ENCODE results near the gene BTD. TPM values are rescaled to one million over a fixed set of nuclear protein-coding genes. Genes with fewer than 3 reads are reported as not detected.

The BTD gene
- total RNA-seq, 4 donors from 2014 or later = 15.1 to 39.7 (median 26.0) TPM

- H3K4me3 ChIP-seq = no peak overlapping the region
- intact Hi-C loops (cut with DNase I; ENCODE audit: low total_unique reads) (loop anchor here (5.0 to 10.0 kb wide), 3 partner anchors 230 to 545 kb away; no protein-coding TSS in a partner anchor), in situ Hi-C loops (cut with MboI; ENCODE audit: low sequenced_read_pairs in 4 of 4) (loop anchor here (5.0 to 25.0 kb wide), 4 partner anchors 180 to 613 kb away; no protein-coding TSS in a partner anchor)
- H3K36me3 ChIP-seq = no peaks in the 10 kb centered on the region
- ATAC-seq (no peak), DNase-seq (no peak)
- no peaks in the 10 kb centered on the region for H3K27me3 ChIP-seq
- no peaks in the 10 kb centered on the region for H3K9me3 ChIP-seq
- H3K27ac ChIP-seq = peak overlapping the region; percentile 77 to 90 (median 84)
- peaks cover 45 to 47% of the 10 kb centered on the region in 2 donors for H3K4me1 ChIP-seq
- TF ChIP-seq, protein P1, sequence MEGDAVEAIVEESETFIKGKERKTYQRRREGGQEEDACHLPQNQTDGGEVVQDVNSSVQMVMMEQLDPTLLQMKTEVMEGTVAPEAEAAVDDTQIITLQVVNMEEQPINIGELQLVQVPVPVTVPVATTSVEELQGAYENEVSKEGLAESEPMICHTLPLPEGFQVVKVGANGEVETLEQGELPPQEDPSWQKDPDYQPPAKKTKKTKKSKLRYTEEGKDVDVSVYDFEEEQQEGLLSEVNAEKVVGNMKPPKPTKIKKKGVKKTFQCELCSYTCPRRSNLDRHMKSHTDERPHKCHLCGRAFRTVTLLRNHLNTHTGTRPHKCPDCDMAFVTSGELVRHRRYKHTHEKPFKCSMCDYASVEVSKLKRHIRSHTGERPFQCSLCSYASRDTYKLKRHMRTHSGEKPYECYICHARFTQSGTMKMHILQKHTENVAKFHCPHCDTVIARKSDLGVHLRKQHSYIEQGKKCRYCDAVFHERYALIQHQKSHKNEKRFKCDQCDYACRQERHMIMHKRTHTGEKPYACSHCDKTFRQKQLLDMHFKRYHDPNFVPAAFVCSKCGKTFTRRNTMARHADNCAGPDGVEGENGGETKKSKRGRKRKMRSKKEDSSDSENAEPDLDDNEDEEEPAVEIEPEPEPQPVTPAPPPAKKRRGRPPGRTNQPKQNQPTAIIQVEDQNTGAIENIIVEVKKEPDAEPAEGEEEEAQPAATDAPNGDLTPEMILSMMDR (IDR thresholded peaks at IDR 0.05 in 4 of 5, conservative IDR thresholded peaks at IDR 0.05 in 1 of 5) = no peak
- TF ChIP-seq POLR2A (IDR thresholded peaks at IDR 0.05) = no peak
Measured at GRCh38 chr3:15632212-15632580, 30.7 kb downstream of the BTD start.

- peaks cover 53 to 57% of the 10 kb centered on the region in 2 donors for H3K4me1 ChIP-seq
Measured at GRCh38 chr3:15633159-15633558, 31.6 kb downstream of the BTD start.

GRCh38 chr3:15633766-15634598, 32.4 kb downstream of the BTD start:
- Histone ChIP-seq H3K9me3 (no peaks in the 10 kb centered on the region), H3K4me3 (no peak overlapping the region), H3K4me1 (peaks cover 61 to 64% of the 10 kb centered on the region in 2 donors), H3K36me3 (no peaks in the 10 kb centered on the region), H3K27ac (peak overlapping the region; percentile 77 to 90 (median 84)), H3K27me3 (no peaks in the 10 kb centered on the region)
- DNase-seq (peak; percentile 39 to 48), ATAC-seq (no peak)
- TF ChIP-seq POLR2A (IDR thresholded peaks at IDR 0.05) = no peak
- TF ChIP-seq, protein P1 (IDR thresholded peaks at IDR 0.05 in 4 of 5, conservative IDR thresholded peaks at IDR 0.05 in 1 of 5) = no peak
- intact Hi-C loops (cut with DNase I; ENCODE audit: low total_unique reads) = loop anchor here (5.0 to 10.0 kb wide), 3 partner anchors 228 to 543 kb away; no protein-coding TSS in a partner anchor
- in situ Hi-C loops (cut with MboI; ENCODE audit: low sequenced_read_pairs in 4 of 4) = loop anchor here (5.0 to 25.0 kb wide), 4 partner anchors 178 to 611 kb away; no protein-coding TSS in a partner anchor

More at GRCh38 chr3:15633159-15633558, 31.6 kb downstream of the BTD start:
- in situ Hi-C loops (cut with MboI; ENCODE audit: low sequenced_read_pairs in 4 of 4) (loop anchor here (5.0 to 25.0 kb wide), 4 partner anchors 179 to 612 kb away; no protein-coding TSS in a partner anchor), intact Hi-C loops (cut with DNase I; ENCODE audit: low total_unique reads) (loop anchor here (5.0 to 10.0 kb wide), 3 partner anchors 229 to 544 kb away; no protein-coding TSS in a partner anchor)
- Histone ChIP-seq H3K9me3 (no peaks in the 10 kb centered on the region), H3K27me3 (no peaks in the 10 kb centered on the region), H3K4me3 (no peak overlapping the region), H3K36me3 (no peaks in the 10 kb centered on the region), H3K27ac (peak overlapping the region; percentile 77 to 90 (median 84))
- ATAC-seq (no peak), DNase-seq (no peak)
- TF ChIP-seq, protein P1 (IDR thresholded peaks at IDR 0.05 in 4 of 5, conservative IDR thresholded peaks at IDR 0.05 in 1 of 5) = no peak
- TF ChIP-seq POLR2A (IDR thresholded peaks at IDR 0.05) = no peak

- in situ Hi-C loops (cut with MboI; ENCODE audit: low sequenced_read_pairs in 4 of 4) = loop anchor here (5.0 to 25.0 kb wide), 4 partner anchors 178 to 610 kb away; no protein-coding TSS in a partner anchor
- intact Hi-C loops (cut with DNase I; ENCODE audit: low total_unique reads) = loop anchor here (5.0 to 10.0 kb wide), 5 partner anchors 32 to 543 kb away; partner anchors contain the start of genes BTD and HACL1
- TF ChIP-seq, protein P1 (IDR thresholded peaks at IDR 0.05 in 4 of 5, conservative IDR thresholded peaks at IDR 0.05 in 1 of 5) = no peak
- no peak for TF ChIP-seq POLR2A (IDR thresholded peaks at IDR 0.05)
Measured at GRCh38 chr3:15634671-15635070, 33.1 kb downstream of the BTD start.

More at GRCh38 chr3:15634671-15635070, 33.1 kb downstream of the BTD start:
- no peak for ATAC-seq
- Histone ChIP-seq H3K9me3 (no peaks in the 10 kb centered on the region), H3K4me1 (peaks cover 62 to 64% of the 10 kb centered on the region in 2 donors), H3K27me3 (no peaks in the 10 kb centered on the region), H3K36me3 (no peaks in the 10 kb centered on the region), H3K27ac (peak overlapping the region; percentile 77 to 90 (median 84)), H3K4me3 (no peak overlapping the region)
- DNase-seq = no peak

Data from gastrocnemius medialis (tissue), 4 donors.